Fibroblast of skin of right biceps (primary cell): Measurements from ENCODE around the gene PTPRJ.

Experiments
- DNase-seq: peaks from one replicate; pipeline ENCODE4 v3.0.0-alpha.2; 2013

The PTPRJ gene

GRCh38 chr11:48043111-48043990, 63.0 kb downstream of the PTPRJ start:
- DNase-seq = no peak

DNA sequence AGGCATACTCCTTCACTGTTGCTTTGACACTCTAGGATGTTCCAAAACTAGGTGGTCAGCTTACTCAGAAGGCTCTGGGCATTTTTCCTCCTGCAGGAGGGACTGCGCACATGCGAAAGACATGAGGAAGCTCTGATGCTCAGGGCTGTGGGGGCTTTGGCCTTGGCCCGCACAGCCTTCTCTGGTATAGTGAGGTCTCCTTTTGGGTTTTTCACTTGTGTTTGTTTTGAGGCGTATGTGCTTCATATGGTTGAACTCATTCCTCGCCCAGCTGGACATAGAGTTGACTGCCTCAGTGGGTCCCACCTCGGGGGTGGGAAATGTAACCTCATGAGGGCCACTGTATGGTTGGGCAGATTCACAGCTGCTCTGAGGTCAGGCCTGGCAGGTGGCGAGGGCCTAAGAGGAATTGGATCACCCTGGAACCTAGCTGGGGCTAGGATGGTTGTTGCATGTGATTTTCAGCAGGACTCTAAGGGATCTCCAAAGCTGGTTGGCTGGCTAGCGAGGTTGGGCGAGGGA, 63.7 kb downstream of the PTPRJ start:
- no peak for DNase-seq

GRCh38 chr11:48044577-48044976, 64.2 kb downstream of the PTPRJ start:
- no peak for DNase-seq

- no peak for DNase-seq
Measured at GRCh38 chr11:48045536-48045935, 65.2 kb downstream of the PTPRJ start.

DNA sequence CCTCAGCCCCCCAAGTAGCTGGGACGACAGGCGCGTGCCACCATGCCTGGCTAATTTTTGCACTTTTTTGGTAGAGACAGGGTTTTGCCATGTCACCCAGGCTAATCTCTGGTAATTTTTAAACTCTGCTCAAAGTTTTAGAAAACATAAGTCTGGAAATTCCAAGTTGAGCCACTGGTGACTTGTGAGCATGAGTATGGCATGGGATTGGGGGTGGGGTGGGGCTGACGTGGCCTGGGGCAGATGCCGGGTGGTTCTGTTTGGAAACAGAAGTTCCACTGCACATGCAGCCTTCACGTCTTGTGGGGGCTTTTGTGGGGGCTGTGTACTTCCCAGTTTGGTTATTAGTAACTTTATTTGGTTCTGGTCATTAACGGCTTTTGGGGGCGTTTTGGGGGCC, 67.3 kb downstream of the PTPRJ start:
- peak; percentile 49 for DNase-seq

DNA sequence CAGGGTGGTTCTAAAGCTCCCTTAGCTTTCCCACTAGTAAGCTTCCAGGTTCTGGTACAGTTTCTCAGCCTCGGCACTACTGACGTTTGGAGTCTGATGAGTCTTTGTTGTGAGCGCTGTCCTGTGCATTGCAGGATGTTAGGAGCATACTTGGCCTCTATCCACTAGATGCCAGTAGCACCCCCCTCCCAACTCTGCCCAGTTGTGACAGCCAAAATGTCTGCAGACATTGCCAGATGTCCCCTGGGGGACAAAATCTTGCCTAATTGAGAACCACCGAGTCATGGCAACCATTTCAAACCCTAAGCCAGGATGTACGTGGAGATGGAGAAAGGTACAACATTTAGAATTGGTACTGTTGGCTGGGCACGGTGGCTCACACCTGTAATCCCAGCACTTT, 68.7 kb downstream of the PTPRJ start:
- peak; percentile 12 for DNase-seq

GRCh38 chr11:48050304-48050703, 69.9 kb downstream of the PTPRJ start:
- DNase-seq = no peak

- no peak for DNase-seq
Measured at GRCh38 chr11:48051217-48051830, 71.0 kb downstream of the PTPRJ start.

GRCh38 chr11:48052183-48053044, 72.1 kb downstream of the PTPRJ start:
- DNase-seq = peak; percentile 76

DNA sequence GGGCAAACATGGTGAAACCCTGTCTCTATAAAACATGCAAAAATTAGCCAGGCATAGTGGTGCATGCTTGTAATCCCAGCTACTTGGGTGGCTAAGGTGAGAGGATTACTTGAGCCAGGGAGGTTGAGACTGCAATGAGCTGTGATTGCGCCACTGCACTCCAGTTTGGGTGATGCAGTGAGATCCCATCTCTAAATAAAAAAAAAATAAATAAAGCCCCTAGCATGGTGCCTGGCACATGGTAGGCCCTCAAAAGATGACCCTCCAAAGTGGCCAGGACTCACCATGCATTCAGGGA, 74.6 kb downstream of the PTPRJ start:
- DNase-seq = no peak

DNA sequence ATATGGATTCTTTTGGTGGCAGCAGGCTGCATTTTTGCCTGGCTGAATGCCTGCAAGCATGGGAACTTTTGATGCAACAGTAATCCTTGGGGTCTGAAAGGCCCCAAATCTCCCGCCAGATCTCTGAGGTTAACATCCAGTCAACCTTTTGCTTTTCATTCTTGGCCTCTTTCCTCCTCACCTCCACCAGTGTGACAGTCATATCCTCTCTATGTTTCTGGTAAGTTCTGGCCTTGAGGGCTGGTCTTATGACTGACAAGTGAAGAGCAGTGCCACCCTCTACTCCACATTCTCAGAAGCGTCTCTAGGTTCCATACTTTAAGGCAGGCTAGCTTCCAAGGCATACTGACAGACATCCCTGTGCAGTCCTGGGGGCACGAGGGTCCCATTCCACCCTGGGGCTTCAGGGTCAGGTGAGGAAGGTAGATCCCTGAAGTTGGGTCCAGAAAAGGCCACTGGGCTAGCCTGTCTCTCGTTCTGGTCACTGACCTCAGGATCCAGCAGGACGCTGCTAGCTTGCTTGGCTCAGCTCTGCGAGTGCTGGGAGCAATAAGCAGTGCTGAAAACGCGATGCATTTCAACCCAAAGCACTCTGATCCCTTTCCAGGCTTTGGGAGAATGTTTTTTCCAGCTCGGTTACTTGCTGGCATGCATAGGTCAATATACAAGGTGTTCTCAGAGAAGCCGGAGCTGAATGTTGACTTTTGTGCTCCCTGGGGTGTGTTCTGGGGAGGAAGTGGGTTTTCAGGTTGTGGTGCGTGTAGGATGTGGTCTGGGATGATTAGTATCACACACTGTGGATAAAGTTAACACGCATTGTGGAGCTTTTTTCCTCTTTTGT, 75.2 kb downstream of the PTPRJ start:
- DNase-seq = peak; percentile 59

- no peak for DNase-seq
Measured at GRCh38 chr11:48056325-48057183, 76.2 kb downstream of the PTPRJ start.

DNA sequence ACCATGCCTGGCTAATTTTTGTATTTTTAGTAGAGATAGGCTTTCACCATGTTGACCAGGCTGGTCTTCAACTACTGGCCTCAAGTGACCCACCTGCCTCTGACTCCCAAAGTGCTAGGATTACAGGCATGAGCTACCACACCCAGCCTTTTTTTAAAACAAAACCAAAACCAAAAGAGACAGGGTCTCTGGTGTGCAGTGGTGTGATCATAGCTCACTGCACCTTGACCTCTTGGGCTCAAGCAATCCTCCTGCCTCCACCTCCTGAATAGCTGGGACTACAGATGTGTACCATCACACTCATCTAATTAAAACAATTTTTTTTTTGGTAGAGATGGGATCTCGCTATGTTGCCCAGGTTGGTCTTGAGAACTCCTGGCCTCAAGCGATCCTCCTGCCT, 77.7 kb downstream of the PTPRJ start:
- no peak for DNase-seq

DNA sequence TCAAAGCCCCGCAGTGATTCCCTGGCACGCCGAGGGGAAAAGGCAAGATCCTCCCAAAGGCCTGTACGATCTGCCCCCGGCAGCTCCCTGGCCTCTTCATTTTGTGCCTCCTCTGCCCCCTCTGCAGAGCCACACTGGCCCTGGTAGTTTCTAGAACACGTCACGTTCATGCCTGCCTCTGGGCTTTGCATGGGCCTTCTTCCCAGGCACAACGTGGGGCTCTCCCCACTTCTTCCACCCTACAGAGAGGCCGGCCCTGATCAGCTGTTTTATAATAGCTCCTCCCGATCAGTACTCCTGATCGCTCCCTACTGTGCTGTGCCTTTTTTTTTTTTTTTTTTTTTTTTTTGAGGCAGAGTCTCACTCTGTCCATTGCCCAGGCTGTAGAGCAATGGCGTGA, 78.4 kb downstream of the PTPRJ start:
- no peak for DNase-seq

DNA sequence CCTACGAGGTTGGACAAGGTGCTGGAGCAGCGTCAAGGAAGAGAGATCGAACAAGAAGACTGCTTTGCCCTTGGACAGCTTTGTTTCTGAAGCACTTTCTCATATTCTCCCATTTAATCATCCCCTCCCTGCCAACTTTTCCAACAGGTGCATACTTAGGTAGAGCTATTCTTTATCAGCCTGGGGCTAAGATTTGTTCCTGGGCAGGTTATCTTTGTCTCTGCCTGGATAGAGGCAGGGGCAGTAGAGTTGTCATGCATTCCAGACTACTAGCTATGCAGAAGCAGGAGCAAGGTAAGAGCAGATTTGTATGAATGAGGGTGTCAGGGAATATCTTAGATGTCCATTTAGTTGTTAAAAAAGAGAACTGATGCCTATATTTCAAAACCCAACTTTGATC, 82.3 kb downstream of the PTPRJ start:
- no peak for DNase-seq

DNA sequence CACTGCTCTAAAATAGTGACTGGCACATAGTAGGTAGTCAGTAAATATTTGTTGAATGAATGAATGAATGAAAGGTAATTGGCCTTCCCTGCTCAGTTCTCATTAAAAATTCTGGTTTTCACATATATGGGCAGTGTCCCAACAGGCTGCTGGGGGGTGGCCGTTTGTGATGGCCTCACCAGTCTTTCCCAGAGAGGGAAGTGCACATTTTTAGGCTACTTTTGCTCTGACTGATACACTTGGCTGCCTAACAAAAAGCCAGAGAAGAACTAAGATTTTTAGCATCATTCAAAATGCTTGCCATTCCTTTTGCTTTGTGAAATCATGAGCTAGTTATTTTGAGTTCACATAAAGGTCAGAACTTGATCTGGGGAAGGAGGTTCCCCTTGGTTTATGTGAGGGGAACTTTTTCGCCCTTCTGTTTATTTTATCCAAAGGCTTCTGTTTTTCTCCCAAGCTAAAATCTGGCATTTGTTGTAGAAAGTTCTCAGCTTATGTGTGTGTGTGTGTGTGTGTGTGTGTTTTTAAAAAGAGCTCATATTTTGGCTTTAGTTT, 83.1 kb downstream of the PTPRJ start:
- peak; percentile 98 for DNase-seq

DNA sequence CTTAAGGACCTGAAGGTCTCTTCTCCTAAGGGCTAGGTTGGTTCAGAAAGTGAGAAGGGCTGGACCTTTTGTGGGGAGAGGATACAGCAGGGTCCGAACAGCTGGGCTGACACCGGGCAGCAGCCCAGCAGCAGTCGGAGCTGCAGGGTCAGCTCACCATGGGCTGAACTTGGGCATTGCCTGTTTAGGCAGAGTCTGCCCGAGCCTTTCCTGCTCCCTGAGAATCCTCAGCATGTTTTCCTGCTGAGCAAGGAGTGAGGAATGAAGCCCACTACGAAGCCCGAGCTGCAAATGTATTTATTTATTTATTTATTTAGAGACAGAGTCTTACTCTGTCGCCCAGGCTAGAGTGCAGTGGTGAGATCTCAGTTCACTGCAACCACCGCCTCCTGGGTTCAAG, 83.9 kb downstream of the PTPRJ start:
- peak; percentile 89 for DNase-seq

GRCh38 chr11:48066881-48067800, 86.8 kb downstream of the PTPRJ start:
- peak; percentile 72 for DNase-seq

GRCh38 chr11:48073031-48073861, 92.9 kb downstream of the PTPRJ start:
- DNase-seq = no peak
